HEK293T (cell line): Measurements from ENCODE around the gene ARHGDIG.

Experiments
- FOXM1 ChIP-seq: fragments of 450-650 bp; IDR thresholded peaks from 2 replicates; pipeline ENCODE4 v1.6.1; 2017; ENCODE audit warnings: mild to moderate bottlenecking, borderline replicate concordance
- TF ChIP-seq, protein P1 (sequence below): fragments of 450-650 bp; IDR thresholded peaks from 2 replicates; pipeline ENCODE4 v1.6.1; 2016

- TF ChIP-seq, protein P1, sequence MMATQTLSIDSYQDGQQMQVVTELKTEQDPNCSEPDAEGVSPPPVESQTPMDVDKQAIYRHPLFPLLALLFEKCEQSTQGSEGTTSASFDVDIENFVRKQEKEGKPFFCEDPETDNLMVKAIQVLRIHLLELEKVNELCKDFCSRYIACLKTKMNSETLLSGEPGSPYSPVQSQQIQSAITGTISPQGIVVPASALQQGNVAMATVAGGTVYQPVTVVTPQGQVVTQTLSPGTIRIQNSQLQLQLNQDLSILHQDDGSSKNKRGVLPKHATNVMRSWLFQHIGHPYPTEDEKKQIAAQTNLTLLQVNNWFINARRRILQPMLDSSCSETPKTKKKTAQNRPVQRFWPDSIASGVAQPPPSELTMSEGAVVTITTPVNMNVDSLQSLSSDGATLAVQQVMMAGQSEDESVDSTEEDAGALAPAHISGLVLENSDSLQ = no peak
- TF ChIP-seq FOXM1 = no peak
Measured at GRCh38 chr16:259226-259625, 21.2 kb upstream of the ARHGDIG start.
